Cardiac muscle cell (in vitro differentiated cells and primary cell): ENCODE data around the gene SBSN. TPM values are rescaled to one million over a fixed set of nuclear protein-coding genes. Genes with fewer than 3 reads are reported as not detected.
A peak's percentile ranks its signal among the peaks of the same experiment; 100 is the strongest.

Experiments
- DNase-seq, 2 donors: peaks; one replicate each; pipeline versions ENCODE4 v3.0.0 to v3.0.0-alpha.2; 2010 to 2017; ENCODE audit warnings: low read depth in 1 of 2, low spot score in 1 of 2
- H3K27ac ChIP-seq: fragments of 200-600 bp; sonication (generic); 2 replicates; pipeline ENCODE4 v1.5.1; 2016
- H3K27me3 ChIP-seq: fragments of 200-600 bp; sonication (generic); 2 replicates; pipeline ENCODE4 v1.6.0; 2016; ENCODE audit warnings: control low read depth
- H3K36me3 ChIP-seq: fragments of 200-600 bp; sonication (generic); 2 replicates; pipeline ENCODE4 v1.5.1; 2016; ENCODE audit warnings: control low read depth
- H3K4me1 ChIP-seq: fragments of 200-600 bp; sonication (generic); 2 replicates; pipeline ENCODE4 v1.8.1; 2017; ENCODE audit warnings: low read depth, mild to moderate bottlenecking, mixed run types
- H3K4me3 ChIP-seq: fragments of 200-600 bp; sonication (generic); 2 replicates; pipeline ENCODE4 v1.5.1; 2016; ENCODE audit warnings: mild to moderate bottlenecking
- H3K9me3 ChIP-seq: fragments of 200-600 bp; sonication (generic); 2 replicates; pipeline ENCODE4 v1.5.1; 2017; ENCODE audit warnings: low read depth, mild to moderate bottlenecking, control low read depth
- polyA plus RNA-seq: library from polyadenylated mRNA; unstranded; fragments of >200 nt; fragmentation: Nextera tagmentation; extraction: Ambion mirVana; gene quantifications from 2 replicates; pipeline ENCODE4 v1.2.1, GENCODE V29; 2016
- total RNA-seq: library from RNA; depleted of rRNA; stranded (reverse); fragments of >200 nt; gene quantifications from 2 replicates; pipeline ENCODE4 v1.2.3, GENCODE V29; 2016
- TF ChIP-seq, protein P1 (sequence below): IDR thresholded peaks from 2 replicates; pipeline ENCODE4 v1.5.1; 2012; ENCODE audit warnings: low read depth, mild to moderate bottlenecking, low read length

The SBSN gene
- total and polyA plus RNA-seq, 2 experiments from 2014 or later: 0.15 TPM; not detected in 1

DNA sequence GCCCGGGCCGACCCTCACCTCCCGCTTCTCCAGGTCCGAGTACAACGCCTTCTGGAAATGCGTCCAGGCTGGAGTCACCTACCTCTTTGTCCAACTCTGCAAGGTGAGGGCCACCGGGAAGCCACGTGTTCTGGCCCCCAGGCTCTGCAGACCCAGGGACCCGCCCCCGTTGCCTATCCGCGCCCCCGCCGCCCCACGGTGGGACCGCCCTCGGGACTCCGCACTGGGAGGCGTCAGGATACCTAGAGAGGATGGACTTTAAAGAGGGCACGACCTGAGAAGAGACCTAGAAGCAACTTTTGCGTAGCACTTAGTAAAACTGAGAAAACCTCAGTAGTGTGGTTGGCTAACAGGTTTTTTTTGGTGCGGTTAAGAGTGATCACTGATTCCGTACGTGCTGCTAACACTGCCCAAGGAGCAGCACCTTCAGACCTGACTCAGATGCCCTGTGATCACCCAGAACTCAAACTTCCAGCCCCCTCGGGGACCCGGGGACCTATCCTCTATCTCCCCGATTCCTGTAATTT is 17.8 kb upstream of the SBSN start:
- Histone ChIP-seq H3K4me3 (peak overlapping the region; percentile 58), H3K27me3 (no peaks in the 10 kb centered on the region), H3K27ac (peak overlapping the region; percentile 7), H3K9me3 (no peaks in the 10 kb centered on the region), H3K36me3 (no peaks in the 10 kb centered on the region), H3K4me1 (peaks cover 3% of the 10 kb centered on the region)
- peak in 1 of 2 donors; percentile 30 for DNase-seq
- TF ChIP-seq, protein P1, sequence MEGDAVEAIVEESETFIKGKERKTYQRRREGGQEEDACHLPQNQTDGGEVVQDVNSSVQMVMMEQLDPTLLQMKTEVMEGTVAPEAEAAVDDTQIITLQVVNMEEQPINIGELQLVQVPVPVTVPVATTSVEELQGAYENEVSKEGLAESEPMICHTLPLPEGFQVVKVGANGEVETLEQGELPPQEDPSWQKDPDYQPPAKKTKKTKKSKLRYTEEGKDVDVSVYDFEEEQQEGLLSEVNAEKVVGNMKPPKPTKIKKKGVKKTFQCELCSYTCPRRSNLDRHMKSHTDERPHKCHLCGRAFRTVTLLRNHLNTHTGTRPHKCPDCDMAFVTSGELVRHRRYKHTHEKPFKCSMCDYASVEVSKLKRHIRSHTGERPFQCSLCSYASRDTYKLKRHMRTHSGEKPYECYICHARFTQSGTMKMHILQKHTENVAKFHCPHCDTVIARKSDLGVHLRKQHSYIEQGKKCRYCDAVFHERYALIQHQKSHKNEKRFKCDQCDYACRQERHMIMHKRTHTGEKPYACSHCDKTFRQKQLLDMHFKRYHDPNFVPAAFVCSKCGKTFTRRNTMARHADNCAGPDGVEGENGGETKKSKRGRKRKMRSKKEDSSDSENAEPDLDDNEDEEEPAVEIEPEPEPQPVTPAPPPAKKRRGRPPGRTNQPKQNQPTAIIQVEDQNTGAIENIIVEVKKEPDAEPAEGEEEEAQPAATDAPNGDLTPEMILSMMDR: no peak

DNA sequence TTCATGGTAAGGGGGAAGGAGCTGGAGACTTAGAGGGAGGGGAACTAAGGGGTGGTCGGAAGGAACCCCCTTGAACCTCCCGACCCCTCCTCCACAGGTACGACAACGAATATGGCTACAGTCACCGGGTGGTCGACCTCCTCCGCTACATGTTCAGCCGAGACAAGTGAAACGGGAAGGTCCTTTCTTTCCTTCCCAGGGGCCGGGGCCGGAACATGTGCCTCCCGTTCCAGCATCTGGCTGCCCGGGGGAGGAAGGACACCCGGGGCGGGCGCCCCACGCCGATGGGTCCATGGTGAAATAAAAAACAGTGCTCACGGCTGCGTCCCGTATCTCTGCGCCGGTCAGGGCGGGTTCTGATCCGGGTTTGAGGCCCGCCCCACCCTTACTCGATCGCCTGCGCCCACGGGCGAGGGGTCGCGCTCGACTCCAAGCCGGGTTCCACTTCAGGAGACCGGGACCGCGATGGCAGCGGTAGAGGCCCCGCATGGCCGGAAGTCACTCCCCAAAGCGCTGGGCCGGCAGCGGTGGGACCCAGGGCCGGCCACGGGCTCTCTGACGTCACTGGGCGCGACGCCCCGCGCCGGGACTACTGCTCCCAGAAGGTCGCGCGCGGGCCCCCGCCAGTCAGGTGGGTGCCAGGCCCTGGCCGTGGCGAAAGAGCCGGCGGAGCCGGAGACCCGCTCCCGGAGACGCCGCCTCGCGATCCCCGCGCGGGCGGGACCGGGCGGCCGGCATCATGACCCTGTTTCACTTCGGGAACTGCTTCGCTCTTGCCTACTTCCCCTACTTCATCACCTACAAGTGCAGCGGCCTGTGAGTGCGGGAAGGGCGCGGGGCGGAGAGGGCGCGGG is 17.1 kb upstream of the SBSN start, which contains the start of gene TMEM147:
TMEM147 (plus strand) TSS at position 626 of the 854 bp plus-strand sequence; CDS start at position 740, 114 bp downstream.
- DNase-seq: peak; percentile 90 to 97
- TF ChIP-seq, protein P1: no peak
- Histone ChIP-seq H3K27ac (peak within 1 kb of the TSS; percentile 7), H3K9me3 (no peaks in the 10 kb centered on the region), H3K4me3 (peak within 1 kb of the TSS; percentile 58), H3K4me1 (peaks cover 3% of the 10 kb centered on the region), H3K27me3 (no peaks in the 10 kb centered on the region), H3K36me3 (no peaks in the 10 kb centered on the region)

DNA sequence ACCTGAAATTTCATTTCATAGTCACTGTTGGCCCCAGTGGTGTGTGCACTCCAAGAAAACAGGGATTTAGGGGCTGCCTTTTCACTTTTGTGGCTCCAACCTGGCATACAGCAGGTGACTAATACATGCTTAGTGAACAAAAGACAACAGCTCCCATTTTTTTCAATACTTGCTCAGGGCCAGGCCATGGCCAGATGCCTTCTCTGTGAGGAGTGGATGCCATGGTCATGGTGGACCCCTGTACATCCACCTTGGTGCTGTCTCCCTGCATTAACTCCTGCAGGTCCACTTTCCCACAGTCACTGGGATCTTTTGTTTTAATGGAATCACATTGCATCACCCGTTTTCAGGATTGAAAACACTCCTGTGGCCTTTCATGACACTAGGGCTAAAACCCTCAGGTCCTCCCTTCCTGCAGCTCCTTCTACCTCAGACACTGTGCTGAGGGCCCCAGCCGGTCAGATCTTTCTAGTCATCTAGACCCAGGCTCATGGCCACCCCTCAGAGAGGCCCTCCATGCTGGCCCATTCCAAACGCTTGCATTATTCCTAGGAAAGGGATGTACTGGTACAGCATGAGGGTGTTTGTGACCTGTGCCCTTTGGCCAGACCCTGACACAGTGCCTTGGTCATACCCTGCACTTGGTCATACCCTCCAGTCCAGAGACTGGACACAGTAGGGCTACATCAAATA is 16.1 kb upstream of the SBSN start:
- Histone ChIP-seq H3K36me3 (no peaks in the 10 kb centered on the region), H3K4me3 (peak overlapping the region; percentile 58), H3K27me3 (no peaks in the 10 kb centered on the region), H3K9me3 (no peaks in the 10 kb centered on the region), H3K4me1 (peaks cover 3% of the 10 kb centered on the region), H3K27ac (no peak overlapping the region)
- DNase-seq: no peak
- TF ChIP-seq, protein P1: no peak

DNA sequence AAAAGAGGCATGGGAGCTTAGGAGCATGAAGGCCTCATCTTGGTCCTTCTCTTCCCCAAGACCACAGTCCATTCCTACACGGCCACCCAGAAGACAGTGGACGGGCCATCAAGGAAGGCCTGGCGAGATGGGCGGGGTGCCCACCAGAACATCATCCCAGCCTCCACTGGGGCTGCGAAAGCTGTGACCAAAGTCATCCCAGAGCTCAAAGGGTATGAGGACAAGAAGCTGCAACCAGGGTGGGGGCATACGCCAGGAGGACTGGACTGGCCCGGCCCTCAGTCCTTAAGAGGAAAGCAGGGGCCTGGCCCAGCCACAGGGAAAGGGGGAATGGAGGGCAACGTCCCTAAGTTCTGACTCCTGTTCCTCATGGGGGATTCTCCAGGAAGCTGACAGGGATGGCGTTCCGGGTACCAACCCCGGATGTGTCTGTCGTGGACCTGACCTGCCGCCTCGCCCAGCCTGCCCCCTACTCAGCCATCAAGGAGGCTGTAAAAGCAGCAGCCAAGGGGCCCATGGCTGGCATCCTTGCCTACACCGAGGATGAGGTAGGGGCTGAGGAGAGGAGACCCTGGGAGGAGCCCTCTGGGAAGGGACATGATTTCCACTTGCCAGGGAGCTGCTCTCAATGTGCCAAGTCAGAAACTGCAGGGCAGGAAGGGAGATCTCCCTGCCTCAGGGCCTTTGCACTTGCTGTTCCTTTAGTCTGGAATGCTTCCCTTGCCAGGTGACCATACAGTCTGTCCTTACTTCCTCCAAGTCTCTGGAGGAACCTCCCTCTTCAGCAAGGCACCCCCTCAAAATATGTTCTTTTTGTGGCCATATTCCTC is 15.4 kb upstream of the SBSN start:
- H3K27me3 ChIP-seq: no peaks in the 10 kb centered on the region
- peaks cover 3% of the 10 kb centered on the region for H3K4me1 ChIP-seq
- H3K9me3 ChIP-seq: no peaks in the 10 kb centered on the region
- no peaks in the 10 kb centered on the region for H3K36me3 ChIP-seq
- DNase-seq: no peak
- TF ChIP-seq, protein P1: no peak
- H3K4me3 ChIP-seq: no peak overlapping the region
- H3K27ac ChIP-seq: no peak overlapping the region

DNA sequence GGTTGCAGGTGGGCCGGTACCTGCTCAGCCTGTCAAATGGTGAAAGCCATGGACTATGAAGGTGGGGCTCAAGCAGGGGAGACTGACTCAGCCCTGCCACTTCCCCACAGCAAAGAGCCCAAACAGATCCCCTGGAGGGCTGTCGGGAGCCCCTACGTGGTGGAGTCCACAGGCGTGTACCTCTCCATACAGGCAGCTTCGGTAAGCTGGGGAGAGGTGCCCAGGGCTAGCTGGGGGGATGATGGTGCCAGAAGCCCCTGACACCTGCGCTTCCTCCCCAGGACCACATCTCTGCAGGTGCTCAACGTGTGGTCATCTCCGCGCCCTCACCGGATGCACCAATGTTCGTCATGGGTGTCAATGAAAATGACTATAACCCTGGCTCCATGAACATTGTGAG is 14.1 kb upstream of the SBSN start:
- H3K36me3 ChIP-seq: no peaks in the 10 kb centered on the region
- DNase-seq: no peak
- no peak overlapping the region for H3K27ac ChIP-seq
- H3K27me3 ChIP-seq: no peaks in the 10 kb centered on the region
- H3K4me3 ChIP-seq: no peak overlapping the region
- H3K4me1 ChIP-seq: peaks cover 3% of the 10 kb centered on the region
- no peaks in the 10 kb centered on the region for H3K9me3 ChIP-seq
- TF ChIP-seq, protein P1: no peak
